Measurements from ENCODE around the gene ENHO.

- TF ChIP-seq CTCF (IDR thresholded peaks at IDR 0.05) (peak; percentile 53), EZH2 (IDR thresholded peaks at IDR 0.05; ENCODE audit: borderline replicate concordance, insufficient read depth, low read depth, low read length, poor library complexity, severe bottlenecking) (no peak)
These were observed 39.5 kb upstream of the ENHO start for GRCh38 chr9:34562135-34562745.

Data from B cell (primary cell).